HPDE6-E6E7 (cell line): ENCODE measurements around the gene RBM38.

Source experiments
- DNase-seq: peaks from one replicate; pipeline ENCODE4 v3.0.0; 2011; ENCODE audit warnings: missing footprints; ENCODE audit errors: extremely low spot score

Gene RBM38

GRCh38 chr20:57391439-57392301 lies 474 bp downstream of the RBM38 start:
- DNase-seq: no peak

GRCh38 chr20:57392512-57393271 lies 1.5 kb downstream of the RBM38 start:
- DNase-seq: no peak

- DNase-seq: no peak
These were observed 2.3 kb downstream of the RBM38 start for GRCh38 chr20:57393321-57394120.

GRCh38 chr20:57394121-57395082 lies 3.2 kb downstream of the RBM38 start:
- no peak for DNase-seq

- peak; percentile 92 for DNase-seq
These were observed 4.1 kb downstream of the RBM38 start for GRCh38 chr20:57395111-57395966.

- DNase-seq: no peak
These were observed 5.2 kb downstream of the RBM38 start for GRCh38 chr20:57396212-57396983.

- DNase-seq: no peak
These were observed 5.9 kb downstream of the RBM38 start for GRCh38 chr20:57396984-57397692.

GRCh38 chr20:57397693-57398108 lies 6.5 kb downstream of the RBM38 start:
- DNase-seq: no peak

GRCh38 chr20:57398231-57398821 lies 7.1 kb downstream of the RBM38 start:
- no peak for DNase-seq

- DNase-seq: no peak
These were observed 7.8 kb downstream of the RBM38 start for GRCh38 chr20:57398901-57399535.

- DNase-seq: no peak
These were observed 8.5 kb downstream of the RBM38 start for GRCh38 chr20:57399587-57400155.

GRCh38 chr20:57400231-57400701 lies 9.1 kb downstream of the RBM38 start:
- DNase-seq: no peak

- DNase-seq: no peak
These were observed 9.8 kb downstream of the RBM38 start for GRCh38 chr20:57400821-57401564.

- DNase-seq: no peak
These were observed 10.3 kb downstream of the RBM38 start for GRCh38 chr20:57401565-57401918.

GRCh38 chr20:57402206-57403125 lies 11.3 kb downstream of the RBM38 start:
- no peak for DNase-seq
